Thyroid gland (tissue), 4 donors: ENCODE data around the gene CARHSP1.

Experiments
- CTCF ChIP-seq, 6 experiments: fragments of 200-600 bp in 3 of 6; fragments of 450-650 bp in 3 of 6; sonication (generic) in 3 of 6; IDR thresholded peaks; one replicate each; pipeline ENCODE4 v1.5.1; 2016 to 2019; ENCODE audit warnings: antibody characterized with exemption in 6 of 6, mild to moderate bottlenecking in 2 of 6, inconsistent platforms in 1 of 6, moderate library complexity in 1 of 6
- POLR2A ChIP-seq, 2 donors: fragments of 450-650 bp; IDR thresholded peaks; one replicate each; pipeline ENCODE4 v1.6.1; 2017; ENCODE audit warnings: antibody characterized with exemption in 2 of 2, mild to moderate bottlenecking in 2 of 2, moderate library complexity in 1 of 2

GRCh38 chr16:8905168-8905762 lies 36.5 kb upstream of the CARHSP1 start:
- TF ChIP-seq POLR2A (IDR thresholded peaks at IDR 0.05) (no peak), CTCF (IDR thresholded peaks at IDR 0.05) (no peak)
